Urothelium cell line (cell line): ENCODE data around the gene MTA1.

ENCODE experiments used
- DNase-seq: peaks from one replicate; pipeline ENCODE4 v3.0.0; 2011; ENCODE audit warnings: low spot score, mixed read lengths
- FAIRE-seq: peaks from 2 replicates; lab custom pipeline; 2011; peaks lifted over from hg19 to GRCh38; lab: Jason Lieb, UNC

MTA1 gene

GRCh38 chr14:105508601-105509000 is 89.0 kb downstream of the MTA1 start:
- DNase-seq, result no peak
- FAIRE-seq, result no peak

GRCh38 chr14:105517096-105517495 is 97.5 kb downstream of the MTA1 start:
- FAIRE-seq, result no peak
- DNase-seq, result peak; percentile 46

GRCh38 chr14:105519946-105520698 is 100.5 kb downstream of the MTA1 start:
- no peak for FAIRE-seq
- no peak for DNase-seq
